ENCODE measurements around the gene TENM3.

DNA sequence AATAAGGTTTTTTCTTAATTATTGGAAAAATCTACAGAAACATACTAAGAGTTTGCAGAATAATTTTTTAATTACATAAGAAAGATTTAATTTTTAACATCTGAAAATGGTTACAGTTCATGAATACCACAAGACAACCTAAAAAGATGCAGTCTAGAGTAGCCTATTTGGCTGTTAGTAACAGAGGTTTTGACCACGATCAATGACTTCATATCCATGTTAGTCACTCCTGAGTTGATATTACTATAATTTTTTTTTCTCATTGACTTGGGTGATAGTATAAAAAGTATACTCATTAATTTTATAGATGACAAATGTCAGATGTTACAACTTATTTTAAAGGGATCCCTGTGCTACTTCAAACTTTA, 401.5 kb downstream of the TENM3 start:
- TF ChIP-seq, protein P1, sequence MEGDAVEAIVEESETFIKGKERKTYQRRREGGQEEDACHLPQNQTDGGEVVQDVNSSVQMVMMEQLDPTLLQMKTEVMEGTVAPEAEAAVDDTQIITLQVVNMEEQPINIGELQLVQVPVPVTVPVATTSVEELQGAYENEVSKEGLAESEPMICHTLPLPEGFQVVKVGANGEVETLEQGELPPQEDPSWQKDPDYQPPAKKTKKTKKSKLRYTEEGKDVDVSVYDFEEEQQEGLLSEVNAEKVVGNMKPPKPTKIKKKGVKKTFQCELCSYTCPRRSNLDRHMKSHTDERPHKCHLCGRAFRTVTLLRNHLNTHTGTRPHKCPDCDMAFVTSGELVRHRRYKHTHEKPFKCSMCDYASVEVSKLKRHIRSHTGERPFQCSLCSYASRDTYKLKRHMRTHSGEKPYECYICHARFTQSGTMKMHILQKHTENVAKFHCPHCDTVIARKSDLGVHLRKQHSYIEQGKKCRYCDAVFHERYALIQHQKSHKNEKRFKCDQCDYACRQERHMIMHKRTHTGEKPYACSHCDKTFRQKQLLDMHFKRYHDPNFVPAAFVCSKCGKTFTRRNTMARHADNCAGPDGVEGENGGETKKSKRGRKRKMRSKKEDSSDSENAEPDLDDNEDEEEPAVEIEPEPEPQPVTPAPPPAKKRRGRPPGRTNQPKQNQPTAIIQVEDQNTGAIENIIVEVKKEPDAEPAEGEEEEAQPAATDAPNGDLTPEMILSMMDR (IDR thresholded peaks at IDR 0.05) = no peak
- TF ChIP-seq POLR2A (IDR thresholded peaks at IDR 0.05) = no peak
- no peak for TF ChIP-seq POLR2AphosphoS5 (IDR thresholded peaks at IDR 0.05)
